IMR-90 (cell line): Measurements from ENCODE around the gene COL5A1.

Source experiments
- CEBPB ChIP-seq: IDR thresholded peaks from 2 replicates; pipeline ENCODE4 v1.6.1; 2012; ENCODE audit warnings: low read depth, low read length, improper control_type of control experiment
- CTCF ChIP-seq: conservative IDR thresholded peaks from 2 replicates; pipeline ENCODE4 v1.5.1; 2012; ENCODE audit warnings: mild to moderate bottlenecking, low read depth, low read length, improper control_type of control experiment
- POLR2A ChIP-seq: IDR thresholded peaks from 2 replicates; pipeline ENCODE4 v1.6.1; 2012; ENCODE audit warnings: mild to moderate bottlenecking, low read depth, low read length
- RAD21 ChIP-seq: IDR thresholded peaks from 2 replicates; pipeline ENCODE4 v1.6.1; 2012; ENCODE audit warnings: low read length, improper control_type of control experiment
- TF ChIP-seq, protein P1 (sequence below): fragments of 150-350 bp; IDR thresholded peaks from 2 replicates; pipeline ENCODE4 v1.6.1; 2016; ENCODE audit warnings: low read depth, mild to moderate bottlenecking, low read length, moderate library complexity, borderline replicate concordance

GRCh38 chr9:134872482-134873231 lies 231.1 kb downstream of the COL5A1 start:
- no peak for TF ChIP-seq CEBPB
- TF ChIP-seq, protein P1, sequence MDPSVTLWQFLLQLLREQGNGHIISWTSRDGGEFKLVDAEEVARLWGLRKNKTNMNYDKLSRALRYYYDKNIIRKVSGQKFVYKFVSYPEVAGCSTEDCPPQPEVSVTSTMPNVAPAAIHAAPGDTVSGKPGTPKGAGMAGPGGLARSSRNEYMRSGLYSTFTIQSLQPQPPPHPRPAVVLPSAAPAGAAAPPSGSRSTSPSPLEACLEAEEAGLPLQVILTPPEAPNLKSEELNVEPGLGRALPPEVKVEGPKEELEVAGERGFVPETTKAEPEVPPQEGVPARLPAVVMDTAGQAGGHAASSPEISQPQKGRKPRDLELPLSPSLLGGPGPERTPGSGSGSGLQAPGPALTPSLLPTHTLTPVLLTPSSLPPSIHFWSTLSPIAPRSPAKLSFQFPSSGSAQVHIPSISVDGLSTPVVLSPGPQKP = no peak
- no peak for TF ChIP-seq POLR2A
- TF ChIP-seq CTCF = no peak
- TF ChIP-seq RAD21 = no peak
